ENCODE data around the gene DNAAF9.

Gene DNAAF9

GRCh38 chr20:3371754-3372153 lies 35.7 kb downstream of the DNAAF9 start:
- TF ChIP-seq, protein P1, sequence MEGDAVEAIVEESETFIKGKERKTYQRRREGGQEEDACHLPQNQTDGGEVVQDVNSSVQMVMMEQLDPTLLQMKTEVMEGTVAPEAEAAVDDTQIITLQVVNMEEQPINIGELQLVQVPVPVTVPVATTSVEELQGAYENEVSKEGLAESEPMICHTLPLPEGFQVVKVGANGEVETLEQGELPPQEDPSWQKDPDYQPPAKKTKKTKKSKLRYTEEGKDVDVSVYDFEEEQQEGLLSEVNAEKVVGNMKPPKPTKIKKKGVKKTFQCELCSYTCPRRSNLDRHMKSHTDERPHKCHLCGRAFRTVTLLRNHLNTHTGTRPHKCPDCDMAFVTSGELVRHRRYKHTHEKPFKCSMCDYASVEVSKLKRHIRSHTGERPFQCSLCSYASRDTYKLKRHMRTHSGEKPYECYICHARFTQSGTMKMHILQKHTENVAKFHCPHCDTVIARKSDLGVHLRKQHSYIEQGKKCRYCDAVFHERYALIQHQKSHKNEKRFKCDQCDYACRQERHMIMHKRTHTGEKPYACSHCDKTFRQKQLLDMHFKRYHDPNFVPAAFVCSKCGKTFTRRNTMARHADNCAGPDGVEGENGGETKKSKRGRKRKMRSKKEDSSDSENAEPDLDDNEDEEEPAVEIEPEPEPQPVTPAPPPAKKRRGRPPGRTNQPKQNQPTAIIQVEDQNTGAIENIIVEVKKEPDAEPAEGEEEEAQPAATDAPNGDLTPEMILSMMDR (IDR thresholded peaks at IDR 0.05; ENCODE audit: insufficient read depth, low read length, missing control alignments), result no peak
- H3K4me3 ChIP-seq (ENCODE audit: low read depth, low read length), result no peak overlapping the region
- no peak for DNase-seq (ENCODE audit: low read depth, low spot score)
- CTCF ChIA-PET, result interaction anchor here (0.7 kb wide), 1 partner anchor 13 kb away, joined by 3 read pairs; no protein-coding TSS in a partner anchor
- POLR2A ChIA-PET, result no interaction called here

GRCh38 chr20:3367089-3367488 lies 40.4 kb downstream of the DNAAF9 start:
- POLR2A ChIA-PET, result interaction anchor here (0.6 kb wide), 1 partner anchor 95 kb away, joined by 5 read pairs; no protein-coding TSS in a partner anchor

DNA sequence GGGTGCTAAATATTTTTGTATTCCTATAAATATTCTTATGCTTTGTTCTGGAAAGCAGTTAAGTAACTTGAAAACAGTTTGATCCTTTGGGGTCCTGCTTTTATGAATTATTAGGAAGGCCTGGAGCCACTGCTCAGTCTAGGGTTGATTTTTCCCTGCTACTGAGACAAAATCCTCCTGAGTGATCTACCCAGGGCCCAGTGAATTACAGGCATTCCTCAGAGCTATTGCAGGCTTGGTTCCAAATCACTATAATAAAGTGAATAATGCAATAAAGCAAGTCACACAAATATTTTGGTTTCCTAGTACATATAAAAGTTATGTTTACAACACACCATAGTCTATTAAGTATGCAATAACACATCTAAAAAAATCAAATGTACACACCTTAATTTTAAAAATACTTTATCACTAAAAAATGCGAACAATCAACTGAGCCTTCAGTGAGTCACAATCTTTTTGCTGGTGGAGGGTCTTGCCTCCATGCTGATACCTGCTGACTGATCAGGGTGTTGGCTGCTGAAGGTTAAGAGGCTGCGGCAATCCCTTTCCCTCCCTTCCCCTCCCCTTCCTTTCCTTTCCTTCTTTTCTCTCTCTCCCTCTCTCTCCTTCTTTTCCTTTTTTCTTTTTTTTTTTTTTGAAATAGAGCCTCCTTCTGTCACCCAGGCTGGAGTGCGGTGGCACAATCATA lies 43.0 kb downstream of the DNAAF9 start:
- CTCF ChIA-PET, result no interaction called here
- H3K4me3 ChIP-seq (ENCODE audit: low read depth, low read length), result no peak overlapping the region
- TF ChIP-seq, protein P1 (IDR thresholded peaks at IDR 0.05; ENCODE audit: insufficient read depth, low read length, missing control alignments), result no peak
- DNase-seq (ENCODE audit: low read depth, low spot score), result peak; percentile 4
- POLR2A ChIA-PET, result no interaction called here

More at GRCh38 chr20:3367089-3367488, 40.4 kb downstream of the DNAAF9 start:
- no peak overlapping the region for H3K4me3 ChIP-seq (ENCODE audit: low read depth, low read length)
- TF ChIP-seq, protein P1 (IDR thresholded peaks at IDR 0.05; ENCODE audit: insufficient read depth, low read length, missing control alignments), result no peak
- CTCF ChIA-PET, result interaction anchor here (0.9 kb wide), 1 partner anchor 13 kb away, joined by 3 read pairs; no protein-coding TSS in a partner anchor
- no peak for DNase-seq (ENCODE audit: low read depth, low spot score)

DNA sequence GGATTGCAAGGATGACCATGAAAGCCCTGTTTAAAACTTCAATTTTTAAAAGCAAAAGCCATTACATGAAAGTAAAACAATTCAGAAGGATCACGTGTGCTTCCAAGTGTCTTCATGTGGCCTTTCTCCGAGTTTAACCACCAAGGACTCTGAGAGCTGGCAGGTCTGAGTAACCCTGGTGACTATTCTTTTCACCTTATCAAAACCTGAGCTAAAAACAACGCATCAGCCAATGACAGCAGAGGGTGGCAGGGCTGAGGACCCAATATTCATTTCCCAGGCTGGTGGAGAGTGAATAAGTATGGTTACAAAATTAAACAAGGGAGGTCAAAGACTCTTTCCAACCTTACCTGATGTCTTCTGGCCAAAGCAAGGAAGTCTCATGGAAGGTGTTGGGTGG lies 46.7 kb downstream of the DNAAF9 start:
- no peak for DNase-seq (ENCODE audit: low read depth, low spot score)
- H3K4me3 ChIP-seq (ENCODE audit: low read depth, low read length), result no peak overlapping the region
- CTCF ChIA-PET, result no interaction called here
- POLR2A ChIA-PET, result no interaction called here
- TF ChIP-seq, protein P1 (IDR thresholded peaks at IDR 0.05; ENCODE audit: insufficient read depth, low read length, missing control alignments), result no peak

- H3K4me3 ChIP-seq (ENCODE audit: low read depth, low read length), result no peak overlapping the region
- TF ChIP-seq, protein P1 (IDR thresholded peaks at IDR 0.05; ENCODE audit: insufficient read depth, low read length, missing control alignments), result no peak
- ChIA-PET POLR2A (no interaction called here), CTCF (no interaction called here)
- no peak for DNase-seq (ENCODE audit: low read depth, low spot score)
Measured at GRCh38 chr20:3358676-3359340, 48.7 kb downstream of the DNAAF9 start.

All from AG04449 (cell line).